GM19468 (cell line): ENCODE measurements around the gene GIMAP5.

Source experiments
- ATAC-seq: cut with Tn5 transposase; IDR thresholded peaks from one replicate; pipeline ENCODE4 v1.9.1; 2021; ENCODE audit warnings: mild to moderate bottlenecking, moderate library complexity, moderate number of reproducible peaks; ENCODE audit not compliant: unreplicated experiment; ENCODE audit errors: extremely low read depth

GIMAP5 gene

GRCh38 chr7:150733482-150734095, 3.6 kb upstream of the GIMAP5 start:
- no peak for ATAC-seq

GRCh38 chr7:150734254-150734653, 3.0 kb upstream of the GIMAP5 start:
- ATAC-seq, result no peak

GRCh38 chr7:150735596-150736358, 1.4 kb upstream of the GIMAP5 start:
- ATAC-seq, result no peak

- ATAC-seq, result no peak
These were observed 354 bp upstream of the GIMAP5 start for GRCh38 chr7:150736864-150737263.

GRCh38 chr7:150738092-150738491, 874 bp downstream of the GIMAP5 start:
- no peak for ATAC-seq

GRCh38 chr7:150738591-150739001, 1.4 kb downstream of the GIMAP5 start:
- ATAC-seq, result no peak

- ATAC-seq, result no peak
These were observed 1.8 kb downstream of the GIMAP5 start for GRCh38 chr7:150739033-150739432.

- ATAC-seq, result no peak
These were observed 2.8 kb downstream of the GIMAP5 start for GRCh38 chr7:150740053-150740452.

GRCh38 chr7:150742286-150742968, 5.2 kb downstream of the GIMAP5 start:
- ATAC-seq, result no peak

GRCh38 chr7:150744041-150744656, 6.9 kb downstream of the GIMAP5 start:
- ATAC-seq, result no peak

- ATAC-seq, result no peak
These were observed 7.9 kb downstream of the GIMAP5 start for GRCh38 chr7:150745086-150745485.

GRCh38 chr7:150745876-150746275, 8.7 kb downstream of the GIMAP5 start:
- ATAC-seq, result no peak

GRCh38 chr7:150746921-150747320, 9.7 kb downstream of the GIMAP5 start:
- ATAC-seq, result no peak

GRCh38 chr7:150748376-150748775, 11.2 kb downstream of the GIMAP5 start:
- ATAC-seq, result no peak

GRCh38 chr7:150751702-150752101, 14.5 kb downstream of the GIMAP5 start:
- ATAC-seq, result no peak

GRCh38 chr7:150753239-150753638, 16.0 kb downstream of the GIMAP5 start:
- no peak for ATAC-seq

- no peak for ATAC-seq
These were observed 16.8 kb downstream of the GIMAP5 start for GRCh38 chr7:150753826-150754603.

GRCh38 chr7:150754951-150755350, 17.7 kb downstream of the GIMAP5 start:
- ATAC-seq, result no peak

- ATAC-seq, result no peak
These were observed 18.4 kb downstream of the GIMAP5 start for GRCh38 chr7:150755473-150756099.

GRCh38 chr7:150756166-150756565, 18.9 kb downstream of the GIMAP5 start:
- no peak for ATAC-seq
